SK-N-SH (cell line): Measurements from ENCODE around the gene GLI2. TPM values are rescaled to one million over a fixed set of nuclear protein-coding genes. Genes with fewer than 3 reads are reported as not detected.

Experiments
- CTCF ChIA-PET: fragments of 300-600, 350-600 bp; formaldehyde crosslinking; extraction: SDS; loops from one replicate; lab custom pipeline; 2021; lab: Yijun Ruan, JAX
- POLR2A ChIA-PET: fragments of 350-600 bp; sonication (Branson Sonifier 250); formaldehyde crosslinking; extraction: SDS; loops from one replicate; lab custom pipeline; 2020; ENCODE audit warnings: antibody characterized with exemption, inconsistent platforms; lab: Yijun Ruan, JAX
- DNase-seq: peaks from one replicate; pipeline ENCODE4 v3.0.0; 2012
- H2AFZ ChIP-seq: fragments of 200-600 bp; sonication (generic); 2 replicates; pipeline ENCODE4 v1.8.1; 2016; ENCODE audit warnings: antibody characterized with exemption, mild to moderate bottlenecking, low read depth
- H3F3A ChIP-seq: fragments of 200-600 bp; sonication (generic); replicated peaks from 2 replicates; pipeline ENCODE3; 2016; ENCODE audit warnings: antibody characterized with exemption, mild to moderate bottlenecking; ENCODE audit not compliant: insufficient read depth
- H3K27ac ChIP-seq, 2 experiments: fragments of 200-500 bp in 1 of 2; fragments of 200-600 bp in 1 of 2; sonication (Bioruptor generic) in 1 of 2; sonication (generic), shearing (Covaris generic) in 1 of 2; 2 replicates each; pipeline versions ENCODE4 v1.5.1 to v1.6.1; 2014 to 2016; ENCODE audit warnings: low read depth in 2 of 2, inconsistent platforms in 1 of 2, low read length in 1 of 2, mild to moderate bottlenecking in 1 of 2, mixed read lengths in 1 of 2
- H3K27me3 ChIP-seq: fragments of 200-600 bp; sonication (generic), shearing (Covaris generic); 2 replicates; pipeline ENCODE4 v1.6.1; 2016; ENCODE audit warnings: mixed run types; ENCODE audit not compliant: insufficient read depth
- H3K36me3 ChIP-seq, 2 experiments: fragments of 200-500 bp in 1 of 2; fragments of 200-600 bp in 1 of 2; sonication (Bioruptor generic) in 1 of 2; sonication (generic) in 1 of 2; replicated peaks in 1 of 2; 2 replicates each; pipeline versions ENCODE3 to v1.5.1; 2014 to 2016; ENCODE audit warnings: low read length in 1 of 2, mild to moderate bottlenecking in 1 of 2; ENCODE audit not compliant: insufficient read depth in 2 of 2, control insufficient read depth in 1 of 2
- H3K4me1 ChIP-seq, 2 experiments: fragments of 200-500 bp in 1 of 2; fragments of 200-600 bp in 1 of 2; sonication (Bioruptor generic) in 1 of 2; sonication (generic), shearing (Covaris generic) in 1 of 2; 2 replicates each; pipeline versions ENCODE4 v1.5.1 to v1.6.1; 2014 to 2016; ENCODE audit warnings: low read depth in 1 of 2, low read length in 1 of 2, mixed run types in 1 of 2; ENCODE audit not compliant: insufficient read depth in 2 of 2, control insufficient read depth in 1 of 2
- H3K4me2 ChIP-seq: fragments of 200-600 bp; sonication (generic), shearing (Covaris generic); 2 replicates; pipeline ENCODE4 v1.6.1; 2017; ENCODE audit warnings: mixed run types
- H3K4me3 ChIP-seq, 2 experiments: fragments of 200-500 bp in 1 of 2; fragments of 200-600 bp in 1 of 2; sonication (Bioruptor generic) in 1 of 2; sonication (generic), shearing (Covaris generic) in 1 of 2; 2 replicates each; pipeline versions ENCODE4 v1.5.1 to v1.8.1; 2014 to 2016; ENCODE audit warnings: low read depth in 2 of 2, inconsistent platforms in 1 of 2, low read length in 1 of 2, mild to moderate bottlenecking in 1 of 2, mixed read lengths in 1 of 2, moderate library complexity in 1 of 2
- H3K79me2 ChIP-seq: fragments of 200-600 bp; sonication (generic); 2 replicates; pipeline ENCODE4 v1.8.1; 2017; ENCODE audit warnings: mild to moderate bottlenecking; ENCODE audit not compliant: insufficient read depth
- H3K9ac ChIP-seq: fragments of 200-600 bp; sonication (generic); 2 replicates; pipeline ENCODE4 v1.6.1; 2017; ENCODE audit warnings: mixed run types
- H3K9me2 ChIP-seq: fragments of 200-600 bp; sonication (generic); 2 replicates; pipeline ENCODE4 v1.6.1; 2017; ENCODE audit warnings: mixed run types
- H3K9me3 ChIP-seq: fragments of 200-600 bp; sonication (generic); 2 replicates; pipeline ENCODE4 v1.6.1; 2017; ENCODE audit warnings: mixed run types, mild to moderate bottlenecking, moderate library complexity
- H4K20me1 ChIP-seq: fragments of 200-600 bp; sonication (generic); 2 replicates; pipeline ENCODE4 v1.6.1; 2017; ENCODE audit warnings: mild to moderate bottlenecking, mixed run types; ENCODE audit not compliant: insufficient read depth
- CHD2 ChIP-seq: fragments of 150-350 bp; IDR thresholded peaks from 2 replicates; pipeline ENCODE4 v1.6.1; 2018; ENCODE audit warnings: low read length; ENCODE audit not compliant: partially characterized antibody
- ELF1 ChIP-seq: IDR thresholded peaks from 2 replicates; pipeline ENCODE4 v1.4.0; 2012
- EP300 ChIP-seq, 2 experiments: IDR thresholded peaks; 2 replicates each; pipeline versions ENCODE4 v1.4.0 to v1.6.1; 2012; ENCODE audit warnings: borderline replicate concordance in 1 of 2, low read depth in 1 of 2, low read length in 1 of 2
- GABPA ChIP-seq: IDR thresholded peaks from 2 replicates; pipeline ENCODE4 v1.4.0; 2012; ENCODE audit warnings: low read depth, mild to moderate bottlenecking
- GATA2 ChIP-seq: sonication (generic); formaldehyde crosslinking; IDR thresholded peaks from 2 replicates; pipeline ENCODE4 v1.5.0; 2020; ENCODE audit warnings: mild to moderate bottlenecking, missing genetic modification reagents
- JUND ChIP-seq: IDR thresholded peaks from 2 replicates; pipeline ENCODE4 v1.4.0; 2012
- MEF2A ChIP-seq: IDR thresholded peaks from 2 replicates; pipeline ENCODE4 v1.4.0; 2012; ENCODE audit warnings: low read depth, borderline replicate concordance
- MXI1 ChIP-seq: IDR thresholded peaks from 2 replicates; pipeline ENCODE4 v1.6.1; 2012; ENCODE audit warnings: mild to moderate bottlenecking, low read depth, low read length, improper control_type of control experiment
- POLR2AphosphoS5 ChIP-seq: IDR thresholded peaks from 2 replicates; pipeline ENCODE4 v1.6.1; 2012; ENCODE audit warnings: low read depth, low read length
- RAD21 ChIP-seq: IDR thresholded peaks from 2 replicates; pipeline ENCODE4 v1.6.1; 2012; ENCODE audit warnings: mild to moderate bottlenecking, low read length
- RCOR1 ChIP-seq: fragments of 150-350 bp; IDR thresholded peaks from 2 replicates; pipeline ENCODE4 v1.6.1; 2017; ENCODE audit warnings: antibody characterized with exemption, low read length
- SIN3A ChIP-seq: IDR thresholded peaks from 2 replicates; pipeline ENCODE4 v1.6.1; 2012; ENCODE audit warnings: low read depth, mild to moderate bottlenecking, low read length, moderate library complexity, borderline replicate concordance
- SMC3 ChIP-seq: IDR thresholded peaks from 2 replicates; pipeline ENCODE4 v1.6.1; 2012; ENCODE audit warnings: low read depth, low read length, improper control_type of control experiment
- TEAD4 ChIP-seq: IDR thresholded peaks from 2 replicates; pipeline ENCODE4 v1.4.0; 2012; ENCODE audit warnings: mild to moderate bottlenecking, borderline replicate concordance; ENCODE audit not compliant: insufficient read depth
- YY1 ChIP-seq: IDR thresholded peaks from 2 replicates; pipeline ENCODE4 v1.4.0; 2012; ENCODE audit warnings: low read depth, mild to moderate bottlenecking
- WGBS: methylation state at CpG from one replicate; pipeline ENCODE4 v1.1.6; 2017; ENCODE audit warnings: low lambda C conversion rate; 5-methylcytosine and 5-hydroxymethylcytosine counted together
- polyA plus RNA-seq, 3 experiments: library from polyadenylated mRNA; depleted of rRNA; stranded (reverse); fragments of >200 nt; gene quantifications; 2 replicates each; pipeline ENCODE4 v1.2.3, GENCODE V29; 2012
- TF ChIP-seq, protein P1 (sequence below): fragments of 150-350 bp; IDR thresholded peaks from 2 replicates; pipeline ENCODE4 v1.6.1; 2016; ENCODE audit warnings: mild to moderate bottlenecking, low read depth, low read length
- TF ChIP-seq, protein P2 (sequence below): IDR thresholded peaks from 2 replicates; pipeline ENCODE4 v1.4.0; 2012; ENCODE audit warnings: low read depth
- TF ChIP-seq, protein P3 (sequence below): IDR thresholded peaks from 2 replicates; pipeline ENCODE4; 2012
- TF ChIP-seq, protein P4 (sequence below): fragments of 150-350 bp; IDR thresholded peaks from 2 replicates; pipeline ENCODE4 v1.6.1; 2017; ENCODE audit warnings: antibody characterized with exemption, low read length, low read depth, borderline replicate concordance
- TF ChIP-seq, protein P5 (sequence below): IDR thresholded peaks from 2 replicates; pipeline ENCODE4 v1.6.1; 2012; ENCODE audit warnings: mild to moderate bottlenecking, low read depth, low read length, moderate library complexity

Gene GLI2
- polyA plus RNA-seq, 1 of the 3 experiments (the other 2 are of a cell fraction) = 3.4 TPM

DNA sequence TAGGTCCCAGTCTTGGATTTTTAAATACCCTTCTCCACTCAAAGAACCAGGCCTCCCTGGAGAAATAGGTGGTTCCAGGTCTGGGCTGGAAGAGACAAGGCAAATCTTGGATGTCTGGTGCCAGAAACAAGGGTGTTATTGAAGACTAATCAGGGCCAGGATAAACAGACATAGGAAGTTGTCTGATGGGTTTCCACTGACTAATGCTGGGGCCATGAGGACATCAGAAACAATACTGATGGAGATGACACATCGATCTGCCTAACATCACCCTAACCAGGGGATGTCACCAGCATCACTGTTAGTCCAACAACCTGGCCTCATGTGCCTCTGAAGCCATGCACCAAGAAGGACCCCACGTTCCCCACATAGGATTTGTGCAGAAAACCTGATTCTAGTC lies 42.5 kb upstream of the GLI2 start:
- Histone ChIP-seq H3K27ac (no peak overlapping the region), H3K36me3 (no peaks in the 10 kb centered on the region), H3K9me2 (no peaks in the 10 kb centered on the region), H3K4me2 (no peak overlapping the region), H3K9ac (no peak overlapping the region), H3F3A (no peaks in the 10 kb centered on the region), H3K27me3 (no peaks in the 10 kb centered on the region; the same call in 1 of the 2 replicates), H3K79me2 (no peaks in the 10 kb centered on the region), H4K20me1 (no peaks in the 10 kb centered on the region), H3K4me3 (no peak overlapping the region), H3K9me3 (no peaks in the 10 kb centered on the region), H2AFZ (no peak overlapping the region), H3K4me1 (peaks cover 0 to 2% of the 10 kb centered on the region in 2 experiments; a peak in 1 of 4 replicates)
- DNase-seq = no peak
- CTCF ChIA-PET = interaction anchor here (1.1 to 17.8 kb wide), 6 partner anchors 11 to 402 kb away, joined by 3 to 408 read pairs (median 5); no protein-coding TSS in a partner anchor
- TF ChIP-seq CHD2 (no peak), GATA2 (CRISPR knock-in tag) (no peak), GABPA (no peak), SIN3A (no peak), POLR2AphosphoS5 (no peak), YY1 (no peak), MEF2A (no peak), RCOR1 (no peak), TEAD4 (no peak)
- TF ChIP-seq, protein P1, sequence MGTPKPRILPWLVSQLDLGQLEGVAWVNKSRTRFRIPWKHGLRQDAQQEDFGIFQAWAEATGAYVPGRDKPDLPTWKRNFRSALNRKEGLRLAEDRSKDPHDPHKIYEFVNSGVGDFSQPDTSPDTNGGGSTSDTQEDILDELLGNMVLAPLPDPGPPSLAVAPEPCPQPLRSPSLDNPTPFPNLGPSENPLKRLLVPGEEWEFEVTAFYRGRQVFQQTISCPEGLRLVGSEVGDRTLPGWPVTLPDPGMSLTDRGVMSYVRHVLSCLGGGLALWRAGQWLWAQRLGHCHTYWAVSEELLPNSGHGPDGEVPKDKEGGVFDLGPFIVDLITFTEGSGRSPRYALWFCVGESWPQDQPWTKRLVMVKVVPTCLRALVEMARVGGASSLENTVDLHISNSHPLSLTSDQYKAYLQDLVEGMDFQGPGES = no peak
- TF ChIP-seq, protein P2, sequence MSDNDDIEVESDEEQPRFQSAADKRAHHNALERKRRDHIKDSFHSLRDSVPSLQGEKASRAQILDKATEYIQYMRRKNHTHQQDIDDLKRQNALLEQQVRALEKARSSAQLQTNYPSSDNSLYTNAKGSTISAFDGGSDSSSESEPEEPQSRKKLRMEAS = no peak
- 55% methylated on average over 2 of the region's 2 CpGs for WGBS
- POLR2A ChIA-PET = no interaction called here

DNA sequence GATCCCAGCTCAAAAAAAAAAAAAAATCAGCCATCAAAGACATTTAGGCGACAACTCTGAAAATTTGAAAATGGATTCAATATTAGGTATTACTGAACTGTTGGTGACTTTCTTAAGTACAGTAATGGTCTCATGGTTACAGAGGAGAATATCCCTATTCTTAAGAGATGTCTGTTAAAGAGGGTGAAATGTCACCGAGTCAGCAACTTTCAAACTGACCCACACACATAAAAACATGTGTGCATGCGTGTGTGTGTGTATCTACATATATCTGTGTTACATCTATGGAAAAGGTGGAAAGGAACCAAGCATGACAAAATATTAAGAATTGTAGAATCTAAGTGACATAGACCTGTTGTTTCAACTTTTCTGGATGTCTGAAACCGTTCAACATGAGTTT lies 41.6 kb upstream of the GLI2 start:
- H3K9me2 ChIP-seq = no peaks in the 10 kb centered on the region
- H3K4me2 ChIP-seq = no peak overlapping the region
- H2AFZ ChIP-seq = no peak overlapping the region
- H3F3A ChIP-seq = no peaks in the 10 kb centered on the region
- peaks cover 0 to 2% of the 10 kb centered on the region in 2 experiments; a peak in 1 of 4 replicates for H3K4me1 ChIP-seq
- no peak for DNase-seq
- ChIA-PET CTCF (interaction anchor here (0.6 to 17.8 kb wide), 8 partner anchors 12 to 405 kb away, joined by 3 to 408 read pairs (median 17); no protein-coding TSS in a partner anchor), POLR2A (no interaction called here)
- H3K27ac ChIP-seq = no peak overlapping the region
- H3K27me3 ChIP-seq = no peaks in the 10 kb centered on the region; the same call in 1 of the 2 replicates
- WGBS = 94% methylated on average over 4 of the region's 4 CpGs
- H4K20me1 ChIP-seq = no peaks in the 10 kb centered on the region
- no peaks in the 10 kb centered on the region for H3K79me2 ChIP-seq
- H3K9me3 ChIP-seq = no peaks in the 10 kb centered on the region
- no peak overlapping the region for H3K9ac ChIP-seq
- no peak overlapping the region for H3K4me3 ChIP-seq
- H3K36me3 ChIP-seq = no peaks in the 10 kb centered on the region
- TF ChIP-seq, protein P3, sequence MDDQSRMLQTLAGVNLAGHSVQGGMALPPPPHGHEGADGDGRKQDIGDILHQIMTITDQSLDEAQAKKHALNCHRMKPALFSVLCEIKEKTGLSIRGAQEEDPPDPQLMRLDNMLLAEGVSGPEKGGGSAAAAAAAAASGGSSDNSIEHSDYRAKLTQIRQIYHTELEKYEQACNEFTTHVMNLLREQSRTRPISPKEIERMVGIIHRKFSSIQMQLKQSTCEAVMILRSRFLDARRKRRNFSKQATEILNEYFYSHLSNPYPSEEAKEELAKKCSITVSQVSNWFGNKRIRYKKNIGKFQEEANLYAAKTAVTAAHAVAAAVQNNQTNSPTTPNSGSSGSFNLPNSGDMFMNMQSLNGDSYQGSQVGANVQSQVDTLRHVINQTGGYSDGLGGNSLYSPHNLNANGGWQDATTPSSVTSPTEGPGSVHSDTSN = no peak
- TF ChIP-seq, protein P1 = no peak
- TF ChIP-seq CHD2 (no peak), YY1 (no peak), RAD21 (no peak), JUND (no peak), GABPA (no peak), MXI1 (no peak), MEF2A (no peak), ELF1 (no peak), SMC3 (no peak), EP300 (IDR thresholded peaks at IDR 0.05; ENCODE audit: borderline replicate concordance in 1 of 2, low read depth in 1 of 2, low read length in 1 of 2) (no peak)
- TF ChIP-seq, protein P4, sequence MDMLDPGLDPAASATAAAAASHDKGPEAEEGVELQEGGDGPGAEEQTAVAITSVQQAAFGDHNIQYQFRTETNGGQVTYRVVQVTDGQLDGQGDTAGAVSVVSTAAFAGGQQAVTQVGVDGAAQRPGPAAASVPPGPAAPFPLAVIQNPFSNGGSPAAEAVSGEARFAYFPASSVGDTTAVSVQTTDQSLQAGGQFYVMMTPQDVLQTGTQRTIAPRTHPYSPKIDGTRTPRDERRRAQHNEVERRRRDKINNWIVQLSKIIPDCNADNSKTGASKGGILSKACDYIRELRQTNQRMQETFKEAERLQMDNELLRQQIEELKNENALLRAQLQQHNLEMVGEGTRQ = no peak
- TF ChIP-seq, protein P5, sequence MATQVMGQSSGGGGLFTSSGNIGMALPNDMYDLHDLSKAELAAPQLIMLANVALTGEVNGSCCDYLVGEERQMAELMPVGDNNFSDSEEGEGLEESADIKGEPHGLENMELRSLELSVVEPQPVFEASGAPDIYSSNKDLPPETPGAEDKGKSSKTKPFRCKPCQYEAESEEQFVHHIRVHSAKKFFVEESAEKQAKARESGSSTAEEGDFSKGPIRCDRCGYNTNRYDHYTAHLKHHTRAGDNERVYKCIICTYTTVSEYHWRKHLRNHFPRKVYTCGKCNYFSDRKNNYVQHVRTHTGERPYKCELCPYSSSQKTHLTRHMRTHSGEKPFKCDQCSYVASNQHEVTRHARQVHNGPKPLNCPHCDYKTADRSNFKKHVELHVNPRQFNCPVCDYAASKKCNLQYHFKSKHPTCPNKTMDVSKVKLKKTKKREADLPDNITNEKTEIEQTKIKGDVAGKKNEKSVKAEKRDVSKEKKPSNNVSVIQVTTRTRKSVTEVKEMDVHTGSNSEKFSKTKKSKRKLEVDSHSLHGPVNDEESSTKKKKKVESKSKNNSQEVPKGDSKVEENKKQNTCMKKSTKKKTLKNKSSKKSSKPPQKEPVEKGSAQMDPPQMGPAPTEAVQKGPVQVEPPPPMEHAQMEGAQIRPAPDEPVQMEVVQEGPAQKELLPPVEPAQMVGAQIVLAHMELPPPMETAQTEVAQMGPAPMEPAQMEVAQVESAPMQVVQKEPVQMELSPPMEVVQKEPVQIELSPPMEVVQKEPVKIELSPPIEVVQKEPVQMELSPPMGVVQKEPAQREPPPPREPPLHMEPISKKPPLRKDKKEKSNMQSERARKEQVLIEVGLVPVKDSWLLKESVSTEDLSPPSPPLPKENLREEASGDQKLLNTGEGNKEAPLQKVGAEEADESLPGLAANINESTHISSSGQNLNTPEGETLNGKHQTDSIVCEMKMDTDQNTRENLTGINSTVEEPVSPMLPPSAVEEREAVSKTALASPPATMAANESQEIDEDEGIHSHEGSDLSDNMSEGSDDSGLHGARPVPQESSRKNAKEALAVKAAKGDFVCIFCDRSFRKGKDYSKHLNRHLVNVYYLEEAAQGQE = no peak
